ENCODE measurements around the gene GRIK3.
"Not testable (repeated sequence)": the region's sequence is repeated elsewhere in the genome, so short reads cannot be mapped to it uniquely, and the experiment has no call there.

Gene GRIK3

GRCh38 chr1:36776256-36776655 lies 258.1 kb downstream of the GRIK3 start:
- FAIRE-seq: no peak

- no peak for FAIRE-seq
Measured at GRCh38 chr1:36775716-36776115, 258.6 kb downstream of the GRIK3 start.

GRCh38 chr1:36773827-36774541 lies 260.3 kb downstream of the GRIK3 start:
- no peak for FAIRE-seq

GRCh38 chr1:36772647-36773495 lies 261.4 kb downstream of the GRIK3 start:
- FAIRE-seq: no peak

GRCh38 chr1:36771660-36772284 lies 262.5 kb downstream of the GRIK3 start:
- FAIRE-seq: no peak

- FAIRE-seq: no peak
Measured at GRCh38 chr1:36771240-36771639, 263.1 kb downstream of the GRIK3 start.

GRCh38 chr1:36769886-36770830 lies 264.2 kb downstream of the GRIK3 start:
- FAIRE-seq: no peak

- no peak for FAIRE-seq
Measured at GRCh38 chr1:36768486-36769178, 265.7 kb downstream of the GRIK3 start.

- FAIRE-seq: not testable (repeated sequence)
Measured at GRCh38 chr1:36767429-36767828, 266.9 kb downstream of the GRIK3 start.

GRCh38 chr1:36766481-36766880 lies 267.8 kb downstream of the GRIK3 start:
- no peak for FAIRE-seq

GRCh38 chr1:36765785-36766300 lies 268.5 kb downstream of the GRIK3 start:
- FAIRE-seq: no peak

- no peak for FAIRE-seq
Measured at GRCh38 chr1:36764798-36765197, 269.5 kb downstream of the GRIK3 start.

- FAIRE-seq: no peak
Measured at GRCh38 chr1:36763771-36764170, 270.5 kb downstream of the GRIK3 start.

- FAIRE-seq: no peak
Measured at GRCh38 chr1:36762174-36762573, 272.1 kb downstream of the GRIK3 start.

- FAIRE-seq: no peak
Measured at GRCh38 chr1:36761113-36761512, 273.2 kb downstream of the GRIK3 start.

GRCh38 chr1:36760081-36760480 lies 274.2 kb downstream of the GRIK3 start:
- FAIRE-seq: no peak

GRCh38 chr1:36759355-36759754 lies 275.0 kb downstream of the GRIK3 start:
- no peak for FAIRE-seq

GRCh38 chr1:36755303-36756230 lies 278.7 kb downstream of the GRIK3 start:
- FAIRE-seq: no peak

GRCh38 chr1:36754366-36754765 lies 279.9 kb downstream of the GRIK3 start:
- no peak for FAIRE-seq

GRCh38 chr1:36753451-36753850 lies 280.9 kb downstream of the GRIK3 start:
- no peak for FAIRE-seq

Measured in islet of Langerhans (tissue), 1 donor.